Measurements from ENCODE around the gene CSTB.

DNA sequence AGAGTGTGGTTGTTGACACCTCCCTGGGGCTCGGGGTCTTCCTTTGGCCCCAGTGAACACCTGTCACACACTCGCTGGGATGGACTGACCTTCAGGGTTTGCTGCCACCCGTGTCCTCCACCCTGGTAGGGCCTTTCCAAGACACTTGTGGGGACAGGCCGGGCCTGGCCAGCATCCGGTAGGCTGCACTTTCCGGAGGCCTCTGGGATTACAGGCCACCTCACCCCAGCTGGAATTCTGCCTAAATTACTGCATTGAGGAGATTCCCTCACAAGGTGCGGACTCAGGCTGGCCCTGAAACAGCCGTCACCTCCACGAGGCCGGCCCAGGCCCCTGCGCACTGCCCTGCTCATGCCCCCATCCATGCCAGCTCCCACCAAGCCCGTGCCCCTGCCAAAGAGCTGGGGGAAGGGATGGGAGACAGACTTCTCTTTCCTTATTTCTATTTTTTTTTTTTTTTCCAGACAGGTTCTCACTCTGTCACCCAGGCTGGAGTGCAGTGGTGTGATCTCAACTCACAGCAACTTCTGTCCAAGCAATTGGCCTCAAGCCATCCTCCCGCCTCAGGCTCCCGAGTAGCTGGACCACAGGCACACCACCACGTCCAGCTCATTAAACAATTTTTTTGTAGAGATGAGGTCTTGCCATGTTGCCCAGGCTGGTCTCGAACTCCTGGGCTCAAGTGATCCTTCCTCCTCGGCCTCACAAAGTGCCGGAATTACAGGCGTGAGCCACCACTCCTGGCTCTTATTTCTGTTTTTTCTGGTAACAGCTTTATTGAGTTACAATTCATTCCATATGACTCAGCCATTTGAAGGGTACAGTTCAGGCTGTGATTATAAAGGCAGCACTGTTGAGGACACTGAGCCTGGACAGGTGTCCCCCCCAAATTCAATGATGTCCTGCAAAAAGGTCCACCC, 11.3 kb downstream of the CSTB start:
- TF ChIP-seq, protein P1, sequence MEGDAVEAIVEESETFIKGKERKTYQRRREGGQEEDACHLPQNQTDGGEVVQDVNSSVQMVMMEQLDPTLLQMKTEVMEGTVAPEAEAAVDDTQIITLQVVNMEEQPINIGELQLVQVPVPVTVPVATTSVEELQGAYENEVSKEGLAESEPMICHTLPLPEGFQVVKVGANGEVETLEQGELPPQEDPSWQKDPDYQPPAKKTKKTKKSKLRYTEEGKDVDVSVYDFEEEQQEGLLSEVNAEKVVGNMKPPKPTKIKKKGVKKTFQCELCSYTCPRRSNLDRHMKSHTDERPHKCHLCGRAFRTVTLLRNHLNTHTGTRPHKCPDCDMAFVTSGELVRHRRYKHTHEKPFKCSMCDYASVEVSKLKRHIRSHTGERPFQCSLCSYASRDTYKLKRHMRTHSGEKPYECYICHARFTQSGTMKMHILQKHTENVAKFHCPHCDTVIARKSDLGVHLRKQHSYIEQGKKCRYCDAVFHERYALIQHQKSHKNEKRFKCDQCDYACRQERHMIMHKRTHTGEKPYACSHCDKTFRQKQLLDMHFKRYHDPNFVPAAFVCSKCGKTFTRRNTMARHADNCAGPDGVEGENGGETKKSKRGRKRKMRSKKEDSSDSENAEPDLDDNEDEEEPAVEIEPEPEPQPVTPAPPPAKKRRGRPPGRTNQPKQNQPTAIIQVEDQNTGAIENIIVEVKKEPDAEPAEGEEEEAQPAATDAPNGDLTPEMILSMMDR (IDR thresholded peaks at IDR 0.05), result no peak
- no peak for TF ChIP-seq POLR2A (IDR thresholded peaks at IDR 0.05)
- TF ChIP-seq POLR2AphosphoS5 (IDR thresholded peaks at IDR 0.05), result no peak

Data from stomach (tissue), 4 donors.